Natural killer cell (primary cell): ENCODE measurements around the gene NMRK2. TPM values are rescaled to one million over a fixed set of nuclear protein-coding genes. Genes with fewer than 3 reads are reported as not detected.

Experiments
- ATAC-seq, 3 donors: fragments of 150-1000 bp in 2 of 3; fragments of 200-7000 bp in 1 of 3; cut with Tn5 transposase; 1 replicate in 1 of 3; 2 replicates in 2 of 3; pipeline ENCODE4 v1.10.0; 2021; ENCODE audit warnings: mild to moderate bottlenecking in 2 of 3, moderate library complexity in 2 of 3
- DNase-seq, 2 donors: peaks; one replicate each; pipeline versions ENCODE4 v3.0.0 to v3.0.0-alpha.2; 2013 to 2021; ENCODE audit warnings: mixed read lengths in 1 of 2
- H3K27ac ChIP-seq: one replicate; pipeline ENCODE4 v1.5.1; 2013; ENCODE audit warnings: mild to moderate bottlenecking, low read length
- H3K27me3 ChIP-seq: one replicate; pipeline ENCODE4 v1.6.1; 2013; ENCODE audit warnings: low read length; ENCODE audit not compliant: control insufficient read depth, insufficient read depth
- H3K36me3 ChIP-seq: one replicate; pipeline ENCODE4 v1.6.1; 2013; ENCODE audit warnings: low read length; ENCODE audit not compliant: control insufficient read depth, insufficient read depth
- H3K4me1 ChIP-seq: one replicate; pipeline ENCODE4 v1.6.1; 2013; ENCODE audit warnings: low read length; ENCODE audit not compliant: control insufficient read depth, insufficient read depth
- H3K4me3 ChIP-seq: one replicate; pipeline ENCODE4 v1.5.1; 2013; ENCODE audit warnings: low read length
- H3K9me3 ChIP-seq: one replicate; pipeline ENCODE4 v1.6.1; 2013; ENCODE audit warnings: low read length; ENCODE audit not compliant: control insufficient read depth, insufficient read depth
- H3K27ac Mint-ChIP-seq, 2 donors: one replicate each; pipeline ENCODE4 v1.8.0; 2022; ENCODE audit warnings: mild to moderate bottlenecking in 2 of 2, mixed read lengths in 2 of 2, moderate library complexity in 1 of 2
- H3K27me3 Mint-ChIP-seq, 2 donors: one replicate each; pipeline ENCODE4 v1.8.0; 2022; ENCODE audit warnings: low read depth in 2 of 2, mixed read lengths in 2 of 2
- H3K36me3 Mint-ChIP-seq: one replicate; pipeline ENCODE4 v1.8.0; 2022; ENCODE audit warnings: mixed read lengths
- H3K4me1 Mint-ChIP-seq, 2 donors: one replicate each; pipeline ENCODE4 v1.8.0; 2022; ENCODE audit warnings: mixed read lengths in 2 of 2
- H3K4me3 Mint-ChIP-seq: one replicate; pipeline ENCODE4 v1.8.0; 2022; ENCODE audit warnings: mild to moderate bottlenecking, moderate library complexity, mixed read lengths
- H3K9me3 Mint-ChIP-seq, 2 donors: one replicate each; pipeline ENCODE4 v1.8.0; 2022; ENCODE audit warnings: mixed read lengths in 2 of 2
- WGBS: methylation state at CpG from one replicate; pipeline ENCODE4 v1.1.7; 2013; ENCODE audit warnings: missing lambda C conversion rate; ENCODE audit not compliant: insufficient coverage; 5-methylcytosine and 5-hydroxymethylcytosine counted together
- intact Hi-C: fragments of 100-400 bp; cut with micrococcal nuclease; formaldehyde crosslinking; loops from one replicate; pipeline ENCODE4 v1.14.2; 2022
- total RNA-seq, 4 donors: library from RNA; stranded (reverse); fragments of 120-200 nt in 1 of 4; gene quantifications; one replicate each; pipeline versions ENCODE4 v1.2.3 to v1.2.4, GENCODE V29; 2013 to 2022
- TF ChIP-seq, protein P1 (sequence below): fragments of 200-600 bp; IDR thresholded peaks from one replicate; pipeline ENCODE4 v1.8.0; 2022; ENCODE audit warnings: antibody characterized with exemption

The NMRK2 gene
- total RNA-seq, 3 donors from 2014 or later (not counting 1 experiment from before 2014, with no cell fraction given), result not detected

DNA sequence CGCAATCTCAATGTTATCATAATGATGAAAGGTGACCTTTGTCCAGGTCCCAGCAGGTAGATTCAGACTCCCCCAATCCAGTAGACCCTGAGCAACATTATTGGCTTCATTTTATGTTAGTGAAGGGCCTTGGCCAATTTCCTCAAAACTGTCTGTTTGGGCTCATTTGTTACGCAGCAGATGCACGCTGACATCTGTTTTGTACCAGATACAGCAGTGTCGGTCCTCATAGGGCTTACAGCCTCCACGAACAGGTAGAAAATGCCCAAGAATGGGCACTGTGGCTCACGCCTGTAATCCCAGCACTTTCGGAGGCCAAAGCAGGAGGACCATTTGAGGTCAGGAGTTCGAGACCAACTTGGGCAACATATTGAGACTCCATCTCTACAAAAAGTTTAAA, 13.1 kb upstream of the NMRK2 start:
- Mint-ChIP-seq H3K9me3 (peaks cover 4 to 11% of the 10 kb centered on the region in 2 donors), H3K27me3 (peaks cover 0 to 5% of the 10 kb centered on the region in 2 donors), H3K36me3 (no peaks in the 10 kb centered on the region), H3K4me1 (no peaks in the 10 kb centered on the region), H3K27ac (no peak overlapping the region), H3K4me3 (no peak overlapping the region)
- H3K27ac ChIP-seq, result no peak overlapping the region
- intact Hi-C loops, result no loop called here
- DNase-seq (no peak), ATAC-seq (no peak)
- 93% methylated on average over 8 of the region's 8 CpGs for WGBS
- no peaks in the 10 kb centered on the region for H3K27me3 ChIP-seq
- TF ChIP-seq, protein P1, sequence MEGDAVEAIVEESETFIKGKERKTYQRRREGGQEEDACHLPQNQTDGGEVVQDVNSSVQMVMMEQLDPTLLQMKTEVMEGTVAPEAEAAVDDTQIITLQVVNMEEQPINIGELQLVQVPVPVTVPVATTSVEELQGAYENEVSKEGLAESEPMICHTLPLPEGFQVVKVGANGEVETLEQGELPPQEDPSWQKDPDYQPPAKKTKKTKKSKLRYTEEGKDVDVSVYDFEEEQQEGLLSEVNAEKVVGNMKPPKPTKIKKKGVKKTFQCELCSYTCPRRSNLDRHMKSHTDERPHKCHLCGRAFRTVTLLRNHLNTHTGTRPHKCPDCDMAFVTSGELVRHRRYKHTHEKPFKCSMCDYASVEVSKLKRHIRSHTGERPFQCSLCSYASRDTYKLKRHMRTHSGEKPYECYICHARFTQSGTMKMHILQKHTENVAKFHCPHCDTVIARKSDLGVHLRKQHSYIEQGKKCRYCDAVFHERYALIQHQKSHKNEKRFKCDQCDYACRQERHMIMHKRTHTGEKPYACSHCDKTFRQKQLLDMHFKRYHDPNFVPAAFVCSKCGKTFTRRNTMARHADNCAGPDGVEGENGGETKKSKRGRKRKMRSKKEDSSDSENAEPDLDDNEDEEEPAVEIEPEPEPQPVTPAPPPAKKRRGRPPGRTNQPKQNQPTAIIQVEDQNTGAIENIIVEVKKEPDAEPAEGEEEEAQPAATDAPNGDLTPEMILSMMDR, result no peak
- no peaks in the 10 kb centered on the region for H3K36me3 ChIP-seq
- H3K9me3 ChIP-seq, result peaks cover 3% of the 10 kb centered on the region
- no peaks in the 10 kb centered on the region for H3K4me1 ChIP-seq
- H3K4me3 ChIP-seq, result no peak overlapping the region

- DNase-seq (no peak), ATAC-seq (no peak)
- intact Hi-C loops, result no loop called here
- Histone ChIP-seq H3K36me3 (no peaks in the 10 kb centered on the region), H3K4me3 (no peak overlapping the region), H3K27me3 (no peaks in the 10 kb centered on the region), H3K9me3 (peaks cover 3% of the 10 kb centered on the region), H3K4me1 (no peaks in the 10 kb centered on the region), H3K27ac (no peak overlapping the region)
- Mint-ChIP-seq H3K27me3 (no peaks in the 10 kb centered on the region), H3K27ac (no peak overlapping the region), H3K9me3 (peaks cover 4 to 11% of the 10 kb centered on the region in 2 donors), H3K4me1 (no peaks in the 10 kb centered on the region), H3K4me3 (no peak overlapping the region), H3K36me3 (no peaks in the 10 kb centered on the region)
- TF ChIP-seq, protein P1, result no peak
Observed at GRCh38 chr19:3923096-3923758, 9.6 kb upstream of the NMRK2 start.

DNA sequence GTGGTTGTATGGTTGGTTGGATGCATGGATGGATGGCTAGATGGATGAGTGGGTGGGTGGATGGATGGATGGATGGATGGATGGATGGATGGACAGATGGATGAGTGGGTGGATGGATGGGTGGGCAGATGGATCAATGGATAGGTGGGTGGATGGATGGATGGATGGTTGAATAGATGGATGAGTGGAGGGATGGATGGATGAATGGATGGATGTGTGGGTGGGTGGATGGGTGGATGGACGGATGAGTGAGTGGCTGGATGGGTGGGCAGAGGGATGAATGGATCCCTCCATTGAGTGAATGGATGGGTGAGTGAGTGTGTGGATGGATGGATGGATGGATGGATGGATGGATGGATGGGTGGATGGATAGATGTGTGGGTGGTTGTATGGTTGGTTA, 9.0 kb upstream of the NMRK2 start:
- intact Hi-C loops, result no loop called here
- no peaks in the 10 kb centered on the region for H3K4me1 ChIP-seq
- no peaks in the 10 kb centered on the region for H3K4me1 Mint-ChIP-seq
- H3K9me3 ChIP-seq, result peaks cover 3% of the 10 kb centered on the region
- no peak for DNase-seq
- no peaks in the 10 kb centered on the region for H3K27me3 ChIP-seq
- whole genome bisulfite sequencing, result 77% methylated on average over 1 of the region's 1 CpG
- no peak for ATAC-seq
- no peaks in the 10 kb centered on the region for H3K36me3 Mint-ChIP-seq
- peaks cover 4 to 11% of the 10 kb centered on the region in 2 donors for H3K9me3 Mint-ChIP-seq
- H3K4me3 Mint-ChIP-seq, result no peak overlapping the region
- H3K27ac ChIP-seq, result no peak overlapping the region
- TF ChIP-seq, protein P1, result no peak
- H3K36me3 ChIP-seq, result no peaks in the 10 kb centered on the region
- no peak overlapping the region for H3K4me3 ChIP-seq
- H3K27ac Mint-ChIP-seq, result no peak overlapping the region
- H3K27me3 Mint-ChIP-seq, result no peaks in the 10 kb centered on the region

- H3K4me1 Mint-ChIP-seq, result no peaks in the 10 kb centered on the region
- DNase-seq (no peak), ATAC-seq (no peak)
- H3K9me3 ChIP-seq, result no peaks in the 10 kb centered on the region
- H3K36me3 Mint-ChIP-seq, result no peaks in the 10 kb centered on the region
- H3K36me3 ChIP-seq, result no peaks in the 10 kb centered on the region
- H3K4me3 Mint-ChIP-seq, result no peak overlapping the region
- no peak overlapping the region for H3K27ac ChIP-seq
- 73% methylated on average over 8 of the region's 8 CpGs for WGBS
- peaks cover 7% of the 10 kb centered on the region for H3K27me3 ChIP-seq
- intact Hi-C loops, result no loop called here
- TF ChIP-seq, protein P1, result no peak
- no peak overlapping the region for H3K27ac Mint-ChIP-seq
- H3K27me3 Mint-ChIP-seq, result peaks cover 7 to 8% of the 10 kb centered on the region in 2 donors
- no peaks in the 10 kb centered on the region for H3K9me3 Mint-ChIP-seq
- H3K4me1 ChIP-seq, result no peaks in the 10 kb centered on the region
- H3K4me3 ChIP-seq, result no peak overlapping the region
Observed at GRCh38 chr19:3931041-3931440, 1.8 kb upstream of the NMRK2 start.
